Activated CD8-positive, alpha-beta memory T cell treated with anti-CD3 and anti-CD28 coated beads, Interleukin-2, amount 50 U/mL, for 24 hours (primary cell): ENCODE results near the gene JDP2.
"Not testable (repeated sequence)": the region's sequence is repeated elsewhere in the genome, so short reads cannot be mapped to it uniquely, and the experiment has no call there.

Experiments used
- DNase-seq: peaks from one replicate; pipeline ENCODE4 v3.0.0-alpha.2; 2020; ENCODE audit errors: extremely low read depth

The JDP2 gene, protein sequence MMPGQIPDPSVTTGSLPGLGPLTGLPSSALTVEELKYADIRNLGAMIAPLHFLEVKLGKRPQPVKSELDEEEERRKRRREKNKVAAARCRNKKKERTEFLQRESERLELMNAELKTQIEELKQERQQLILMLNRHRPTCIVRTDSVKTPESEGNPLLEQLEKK

GRCh38 chr14:75427482-75428229 is at the start of gene JDP2:
JDP2 (plus strand) TSS chr14:75428022; CDS start chr14:75437921, 9,899 bp downstream.
- DNase-seq, result no peak

DNA sequence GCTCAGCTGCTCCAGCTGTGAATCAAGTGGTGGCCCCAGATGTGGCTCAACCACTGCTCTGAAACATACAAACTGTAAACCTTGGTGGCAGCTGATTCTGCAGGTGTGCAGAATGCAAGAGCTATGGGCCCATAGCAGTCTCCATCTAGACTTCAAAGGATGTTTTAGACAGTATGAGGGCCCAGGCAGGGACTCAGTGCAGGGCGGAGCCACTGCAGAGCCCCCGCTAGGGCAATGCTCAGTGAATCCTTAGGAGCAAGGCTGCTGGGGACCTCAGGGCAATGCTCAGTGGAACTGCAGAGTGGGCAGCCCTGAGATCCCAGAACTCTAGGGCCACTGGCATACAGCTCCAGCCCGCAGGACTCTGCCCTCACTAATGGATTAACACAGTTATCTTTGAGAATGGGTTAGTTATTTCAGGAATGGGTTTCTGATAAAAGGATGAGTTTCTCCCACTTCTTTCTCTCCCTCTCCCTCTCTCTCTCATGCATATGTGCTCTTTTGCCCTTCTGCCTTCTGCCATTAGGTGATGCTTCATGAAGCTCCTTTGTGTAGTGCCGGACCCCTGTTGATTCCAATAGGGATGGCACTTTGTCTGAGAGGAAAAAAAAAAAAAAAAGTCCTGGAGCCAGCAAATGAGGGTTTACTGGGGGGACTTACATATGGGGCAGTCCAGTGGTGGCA is 48.4 kb upstream of the JDP2 start:
- no peak for DNase-seq

DNA sequence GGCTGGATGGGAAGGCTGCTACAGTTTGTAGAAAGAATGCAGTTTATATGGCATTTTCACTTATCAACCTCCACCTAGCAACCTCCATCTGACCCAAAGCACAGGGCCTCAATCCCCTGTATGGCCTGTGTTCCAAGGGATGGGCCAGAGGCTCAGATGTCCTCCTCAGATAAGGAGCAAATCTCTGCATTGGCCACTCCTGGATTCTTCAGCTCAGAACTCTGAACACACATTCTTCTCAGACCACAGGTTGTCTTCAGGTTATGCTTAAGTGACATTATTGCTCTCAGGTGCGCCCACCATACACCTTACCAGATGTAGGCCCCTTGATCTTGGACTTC is 47.9 kb upstream of the JDP2 start:
- no peak for DNase-seq

GRCh38 chr14:75380656-75381055 is 47.2 kb upstream of the JDP2 start:
- DNase-seq, result no peak

DNA sequence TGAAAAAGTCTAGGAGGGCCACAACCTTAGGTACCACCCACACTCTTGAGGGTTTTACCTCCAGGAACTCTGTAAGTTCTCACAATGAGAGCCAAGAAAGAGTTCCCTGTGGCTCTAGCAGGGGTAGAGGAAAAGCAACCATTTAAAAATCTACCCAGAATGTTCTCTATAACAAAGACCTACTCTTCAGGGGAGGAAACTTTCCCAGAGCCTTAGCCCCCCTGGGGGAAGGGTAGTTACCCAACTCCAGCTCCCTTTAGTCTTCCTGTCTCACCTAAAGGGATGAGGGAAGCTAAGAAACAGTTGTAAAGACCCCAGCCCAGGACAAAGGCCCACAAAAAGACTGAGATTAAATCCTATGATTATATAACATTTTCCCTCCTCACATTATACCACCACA is 46.2 kb upstream of the JDP2 start:
- DNase-seq, result no peak

- not testable (repeated sequence) for DNase-seq
Measured at GRCh38 chr14:75383219-75383618, 44.6 kb upstream of the JDP2 start.

DNA sequence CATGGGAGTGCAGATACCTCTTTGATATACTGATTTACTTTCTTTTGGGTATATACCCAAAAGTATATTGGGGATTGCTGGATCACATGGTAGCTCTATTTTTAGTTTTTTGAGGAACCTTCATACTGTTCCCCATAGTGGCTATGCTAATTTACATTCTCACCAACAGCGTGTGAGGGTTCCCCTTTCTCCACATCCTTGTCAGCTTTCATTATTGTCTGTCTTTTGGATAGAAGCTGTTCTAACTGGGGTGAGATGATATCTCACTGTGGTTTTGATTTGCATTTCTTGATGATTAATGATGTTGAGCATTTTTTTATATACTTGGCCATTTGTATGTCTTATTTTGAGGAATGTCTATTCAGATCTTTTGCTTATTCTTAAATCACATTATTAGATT is 44.1 kb upstream of the JDP2 start:
- no peak for DNase-seq

- no peak for DNase-seq
Measured at GRCh38 chr14:75389679-75390078, 38.1 kb upstream of the JDP2 start.

- DNase-seq, result no peak
Measured at GRCh38 chr14:75390183-75390582, 37.6 kb upstream of the JDP2 start.

DNA sequence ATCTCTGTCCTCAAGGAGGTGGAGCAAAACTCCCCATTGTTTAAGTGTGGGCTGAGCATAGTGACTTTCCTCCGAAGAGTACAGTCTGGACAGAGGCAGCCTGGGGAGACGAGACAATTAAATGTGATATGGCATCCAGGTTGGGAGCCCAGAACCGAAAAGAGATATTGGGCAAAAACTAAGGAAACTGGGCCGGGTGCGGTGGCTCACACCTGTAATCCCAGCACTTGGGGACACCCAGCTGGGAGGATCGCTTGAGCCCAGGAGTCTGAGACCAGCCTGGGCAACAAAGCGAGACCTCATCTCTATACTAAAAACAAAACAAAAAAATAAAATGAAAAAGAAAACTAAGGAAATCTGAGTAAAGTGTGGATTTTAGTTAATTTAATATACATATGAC is 35.9 kb upstream of the JDP2 start:
- no peak for DNase-seq

DNA sequence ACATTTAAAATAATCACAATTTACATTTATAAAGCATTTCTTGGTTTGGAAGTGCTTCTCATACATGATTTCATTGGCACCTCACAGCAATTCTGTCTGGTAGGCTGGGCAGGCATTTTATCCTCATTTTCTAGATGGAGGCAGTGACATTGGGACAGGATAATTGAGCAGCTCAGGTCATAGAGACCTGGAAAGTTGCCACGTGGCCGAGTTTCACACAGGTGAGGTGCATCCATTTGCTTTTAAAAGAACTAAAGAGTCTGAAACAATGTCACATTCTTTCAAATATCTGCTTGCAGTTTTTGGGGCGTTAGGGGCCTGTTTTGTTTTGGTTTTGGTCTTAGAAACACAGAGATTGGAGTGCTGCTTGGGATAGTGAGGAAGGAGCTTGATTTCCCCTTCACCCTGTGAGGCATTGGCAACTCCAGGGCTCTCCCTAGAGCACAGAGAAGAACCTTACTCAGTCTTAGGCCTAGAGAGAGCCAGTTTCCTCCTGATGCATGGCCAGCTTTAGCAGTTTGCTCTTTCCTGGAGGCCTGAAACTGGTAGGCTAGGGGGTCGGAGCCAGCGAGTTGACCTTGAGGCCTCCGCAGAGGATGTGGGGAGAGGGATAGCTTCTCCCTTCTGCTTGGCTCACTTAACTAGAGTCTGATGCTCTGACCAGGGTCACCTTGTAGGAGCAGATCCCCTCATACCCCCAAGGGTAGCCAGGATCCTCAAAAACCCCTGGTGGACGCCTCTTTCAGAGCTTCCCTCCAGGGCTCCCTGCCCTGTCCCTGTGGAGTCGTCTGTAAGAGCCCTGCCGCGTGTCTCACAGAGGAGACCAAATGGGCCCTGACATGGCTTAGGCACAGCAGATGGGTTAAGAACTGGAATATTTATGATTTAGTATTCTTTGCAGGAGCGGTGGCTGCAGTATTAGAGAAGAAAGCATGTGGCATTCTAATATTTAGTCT is 34.9 kb upstream of the JDP2 start:
- no peak for DNase-seq

DNA sequence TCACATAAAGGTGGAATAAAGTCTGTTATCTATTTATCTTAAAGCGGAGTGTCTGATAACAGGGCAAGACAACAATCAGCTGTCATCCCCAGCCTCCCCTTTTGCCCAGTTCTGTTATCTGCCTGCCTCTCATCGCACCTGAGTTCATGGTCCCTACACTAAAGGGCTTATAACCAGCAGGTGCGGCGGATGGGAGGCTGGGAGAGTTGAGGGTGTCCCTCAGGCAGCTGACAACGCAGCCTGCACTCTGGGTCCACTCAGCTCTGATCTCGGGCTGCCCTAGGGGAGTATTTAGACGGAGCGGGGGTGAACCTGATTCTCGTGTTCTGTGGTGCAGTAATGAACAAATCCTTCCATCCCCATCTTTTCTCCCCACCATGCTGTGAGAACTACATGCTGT is 34.0 kb upstream of the JDP2 start:
- DNase-seq, result no peak

DNA sequence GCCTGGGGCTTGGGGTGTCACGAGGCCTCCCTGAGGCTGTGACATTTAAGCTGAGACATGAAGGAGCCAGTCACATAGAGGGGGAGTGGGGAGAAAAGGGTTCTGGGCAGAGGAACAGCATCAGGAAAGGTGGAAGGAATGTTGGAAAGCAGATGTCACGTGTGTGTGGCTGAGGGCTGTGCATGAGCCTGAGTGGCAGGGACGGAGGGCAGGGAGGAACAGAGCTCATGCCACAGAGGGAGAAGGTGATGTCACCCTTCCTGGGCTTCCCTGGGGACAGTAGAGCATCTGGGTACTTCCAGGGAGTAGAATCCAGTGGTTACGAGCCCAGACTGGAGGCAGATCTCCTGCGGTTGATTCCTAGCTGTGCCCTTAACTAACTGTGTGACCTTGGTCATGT is 32.0 kb upstream of the JDP2 start:
- DNase-seq, result no peak

- no peak for DNase-seq
Measured at GRCh38 chr14:75399321-75399720, 28.5 kb upstream of the JDP2 start.

DNA sequence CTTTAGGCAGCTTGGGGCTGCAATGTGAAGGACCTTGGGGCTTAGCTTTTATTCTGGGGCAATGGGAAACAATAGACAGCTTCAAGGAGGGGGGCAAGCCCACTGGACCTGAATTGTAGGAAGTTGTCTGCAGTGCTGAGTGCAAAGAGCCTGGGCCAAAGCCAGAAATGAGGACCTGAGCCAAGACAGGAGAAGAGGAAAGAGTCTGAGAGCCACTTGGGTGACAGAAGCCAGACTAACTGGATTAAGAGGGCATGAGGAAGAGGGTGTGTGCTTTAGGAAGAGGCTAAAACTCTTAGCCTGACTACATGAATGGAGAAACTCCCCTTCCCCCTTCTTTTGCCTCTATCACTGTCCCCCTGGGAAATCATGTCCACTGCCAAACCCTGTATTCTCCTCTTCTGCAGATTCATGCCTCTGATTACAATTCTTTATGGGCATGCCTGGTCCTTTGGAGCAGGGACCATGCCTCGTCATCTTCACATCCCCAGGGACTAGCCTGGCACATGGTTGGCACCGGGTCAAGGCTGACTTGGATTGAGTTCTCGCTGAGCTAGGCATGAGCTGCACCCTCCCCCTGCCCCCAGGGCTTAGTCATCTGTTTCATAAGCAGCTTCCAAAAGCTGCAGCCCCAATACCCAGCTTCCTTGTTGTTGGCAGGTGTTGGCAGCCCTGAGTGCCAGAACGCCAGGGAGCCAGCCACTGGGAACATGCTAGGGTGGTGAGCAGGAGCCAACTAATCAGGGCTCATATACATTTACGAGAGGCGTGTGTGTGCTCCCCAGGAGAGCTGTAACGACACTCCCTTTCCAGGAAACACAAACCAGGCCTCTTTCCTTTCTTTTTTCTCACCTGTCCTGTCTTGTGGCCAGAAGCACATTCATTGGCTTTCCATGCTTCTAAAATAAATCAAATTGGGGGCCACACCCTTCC is 27.7 kb upstream of the JDP2 start:
- no peak for DNase-seq

DNA sequence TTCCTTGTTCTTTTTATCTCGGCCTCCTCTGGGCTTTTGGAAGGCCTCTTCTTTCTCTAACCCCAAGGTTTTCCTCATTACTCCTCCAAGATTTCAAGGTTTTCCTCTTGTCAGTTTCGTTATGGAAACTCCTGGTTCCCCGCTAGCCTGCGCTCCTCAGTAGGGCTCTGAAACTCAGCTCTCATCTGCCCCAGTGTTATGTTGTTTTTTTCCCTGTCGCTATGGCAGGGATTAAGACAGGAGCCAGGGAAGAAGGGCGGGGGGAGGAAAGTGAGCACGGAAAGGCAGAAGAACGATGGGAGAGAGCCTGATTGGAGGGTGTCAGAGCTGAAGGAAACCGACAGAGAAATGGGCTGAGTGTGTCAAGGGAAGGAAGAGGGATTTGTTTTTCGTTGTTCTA is 26.5 kb upstream of the JDP2 start:
- no peak for DNase-seq

GRCh38 chr14:75402867-75403413 is 24.9 kb upstream of the JDP2 start:
- no peak for DNase-seq

DNA sequence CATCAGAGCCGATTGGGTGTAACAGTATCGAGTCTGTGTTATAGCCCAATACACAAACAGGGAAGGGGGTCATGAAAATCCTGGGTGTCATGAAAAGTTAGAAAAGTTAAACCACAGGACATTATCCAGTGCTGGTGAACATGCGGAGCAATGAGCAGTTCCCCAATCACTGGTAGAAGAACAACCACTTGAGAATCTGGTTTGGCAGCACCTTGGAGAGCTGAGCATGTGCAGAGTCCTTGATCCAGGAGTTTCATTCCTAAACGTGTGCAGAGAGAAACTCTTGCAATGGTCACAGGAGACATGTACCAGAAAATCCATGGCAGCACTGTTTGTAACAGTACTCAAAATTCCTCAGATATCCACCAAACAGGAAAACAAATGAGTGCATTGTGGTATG is 23.0 kb upstream of the JDP2 start:
- no peak for DNase-seq

DNA sequence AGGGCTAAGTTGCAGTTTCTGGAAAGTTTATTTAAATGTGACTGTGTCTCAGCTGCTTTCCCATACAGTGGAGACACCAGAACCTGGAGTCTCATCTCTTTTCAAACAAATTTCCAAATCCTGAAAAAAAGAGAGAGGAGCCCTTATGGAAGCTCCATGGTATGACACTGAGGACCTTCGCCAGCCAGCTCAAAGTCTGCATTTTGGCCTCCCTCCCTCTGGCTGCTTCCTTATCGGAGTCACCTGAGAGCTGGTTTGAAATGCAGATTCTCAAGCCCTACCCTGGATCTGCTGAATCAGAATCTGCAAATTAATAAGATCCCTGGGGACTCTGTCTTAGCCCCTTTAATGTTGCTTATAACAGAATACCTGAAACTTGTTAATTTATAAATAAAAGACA is 21.7 kb upstream of the JDP2 start:
- DNase-seq, result no peak

GRCh38 chr14:75406856-75407255 is 21.0 kb upstream of the JDP2 start:
- no peak for DNase-seq
